IMR-90 (cell line): ENCODE data around the gene TBC1D22A. TPM values are rescaled to one million over a fixed set of nuclear protein-coding genes. Genes with fewer than 3 reads are reported as not detected.

Source experiments
- ATAC-seq: fragments of 200-7000 bp; cut with Tn5 transposase; 2 replicates; pipeline ENCODE4 v1.9.1; 2020; ENCODE audit warnings: low read depth, mild to moderate bottlenecking, moderate library complexity
- BruUV-seq: library from RNA; stranded (reverse); fragments of 400-500 nt; replicated peaks from 2 replicates; lab custom pipeline; 2021; lab: Mats Ljungman, UMichigan
- CTCF ChIA-PET: fragments of 300-600 bp; formaldehyde crosslinking; extraction: SDS; loops from one replicate; lab custom pipeline; 2021; ENCODE audit warnings: antibody characterized with exemption; lab: Yijun Ruan, JAX
- POLR2A ChIA-PET: fragments of 300-600 bp; sonication (Branson Sonifier 250); formaldehyde crosslinking; loops from one replicate; lab custom pipeline; 2022; ENCODE audit warnings: antibody characterized with exemption; ENCODE audit not compliant: unreplicated experiment; lab: Charles Lee
- DNase-seq: peaks from one replicate; pipeline ENCODE4 v3.0.0; 2013
- H2AFZ ChIP-seq: replicated peaks from 2 replicates; pipeline ENCODE3; 2013; ENCODE audit warnings: low read length, mild to moderate bottlenecking; ENCODE audit not compliant: poor library complexity
- H2AK5ac ChIP-seq: 2 replicates; pipeline ENCODE4 v1.6.1; 2013; ENCODE audit warnings: low read depth, low read length, inconsistent platforms
- H2AK9ac ChIP-seq: replicated peaks from 2 replicates; pipeline ENCODE3; 2013; ENCODE audit warnings: mild to moderate bottlenecking, low read depth, low read length, moderate library complexity; ENCODE audit not compliant: poor library complexity
- H2BK120ac ChIP-seq: 2 replicates; pipeline ENCODE4 v1.6.1; 2013; ENCODE audit warnings: low read depth, low read length, inconsistent platforms
- H2BK15ac ChIP-seq: 3 replicates; pipeline ENCODE4 v1.6.1; 2013; ENCODE audit warnings: low read depth, low read length, inconsistent platforms
- H2BK20ac ChIP-seq: 2 replicates; pipeline ENCODE4 v1.6.1; 2013; ENCODE audit warnings: low read depth, mild to moderate bottlenecking, inconsistent platforms, low read length, moderate library complexity
- H2BK5ac ChIP-seq: 2 replicates; pipeline ENCODE4 v1.6.1; 2013; ENCODE audit warnings: mild to moderate bottlenecking, low read depth, low read length, inconsistent platforms; ENCODE audit not compliant: poor library complexity, severe bottlenecking
- H3K14ac ChIP-seq: replicated peaks from 2 replicates; pipeline ENCODE4 v1.6.1; 2013; ENCODE audit warnings: low read depth, low read length, inconsistent platforms
- H3K18ac ChIP-seq: 2 replicates; pipeline ENCODE4 v1.6.1; 2013; ENCODE audit warnings: low read depth, low read length, control low read depth
- H3K23ac ChIP-seq: 2 replicates; pipeline ENCODE4 v1.6.1; 2013; ENCODE audit warnings: low read depth, low read length, inconsistent platforms
- H3K27ac ChIP-seq: 2 replicates; pipeline ENCODE4 v1.5.1; 2013; ENCODE audit warnings: mild to moderate bottlenecking, control low read depth, low read length; ENCODE audit not compliant: insufficient read depth
- H3K27me3 ChIP-seq: 2 replicates; pipeline ENCODE4 v1.6.1; 2013; ENCODE audit warnings: low read length; ENCODE audit not compliant: control insufficient read depth, insufficient read depth
- H3K36me3 ChIP-seq: 2 replicates; pipeline ENCODE4 v1.6.1; 2013; ENCODE audit warnings: low read length, mixed read lengths; ENCODE audit not compliant: control insufficient read depth, insufficient read depth
- H3K4ac ChIP-seq: 2 replicates; pipeline ENCODE4 v1.6.1; 2013; ENCODE audit warnings: low read depth, low read length, inconsistent platforms
- H3K4me1 ChIP-seq: 2 replicates; pipeline ENCODE4 v1.6.1; 2013; ENCODE audit warnings: low read length, mixed read lengths; ENCODE audit not compliant: control insufficient read depth, insufficient read depth
- H3K4me2 ChIP-seq: 2 replicates; pipeline ENCODE4 v1.6.1; 2013; ENCODE audit warnings: low read depth, mild to moderate bottlenecking, control low read depth, low read length, moderate library complexity
- H3K4me3 ChIP-seq: 2 replicates; pipeline ENCODE4 v1.5.1; 2013; ENCODE audit warnings: low read depth, mild to moderate bottlenecking, control low read depth, low read length, moderate library complexity; ENCODE audit not compliant: insufficient read depth
- H3K56ac ChIP-seq: 2 replicates; pipeline ENCODE4 v1.6.1; 2013; ENCODE audit warnings: low read length, inconsistent platforms; ENCODE audit not compliant: insufficient read depth; ENCODE audit errors: extremely low read depth
- H3K79me1 ChIP-seq, 2 experiments: 2 replicates each; pipeline ENCODE4 v1.6.1; 2013; ENCODE audit warnings: low read length in 2 of 2, inconsistent platforms in 1 of 2, low read depth in 1 of 2
- H3K9ac ChIP-seq: 2 replicates; pipeline ENCODE4 v1.6.1; 2013; ENCODE audit warnings: low read depth, low read length, control low read depth
- H3K9me1 ChIP-seq: 2 replicates; pipeline ENCODE4 v1.6.1; 2013; ENCODE audit warnings: low read length, inconsistent platforms; ENCODE audit not compliant: insufficient read depth
- H3K9me3 ChIP-seq: 2 replicates; pipeline ENCODE4 v1.6.1; 2013; ENCODE audit warnings: low read length; ENCODE audit not compliant: control insufficient read depth, insufficient read depth
- H4K20me1 ChIP-seq: 2 replicates; pipeline ENCODE4 v1.6.1; 2013; ENCODE audit warnings: low read length, inconsistent platforms; ENCODE audit not compliant: insufficient read depth
- H4K5ac ChIP-seq: 2 replicates; pipeline ENCODE4 v1.6.1; 2013; ENCODE audit warnings: mild to moderate bottlenecking, low read depth, low read length, control low read depth
- H4K8ac ChIP-seq, 2 experiments: 2 replicates each; pipeline ENCODE4 v1.6.1; 2013; ENCODE audit warnings: low read depth in 2 of 2, low read length in 2 of 2, control low read depth in 1 of 2, inconsistent platforms in 1 of 2
- H4K91ac ChIP-seq: 2 replicates; pipeline ENCODE4 v1.6.1; 2013; ENCODE audit warnings: low read depth, low read length, inconsistent platforms; ENCODE audit not compliant: insufficient read depth
- BHLHE40 ChIP-seq: fragments of 150-350 bp; IDR thresholded peaks from 2 replicates; pipeline ENCODE4 v1.6.1; 2016; ENCODE audit warnings: mild to moderate bottlenecking, low read depth, low read length
- CEBPB ChIP-seq: IDR thresholded peaks from 2 replicates; pipeline ENCODE4 v1.6.1; 2012; ENCODE audit warnings: low read depth, low read length, improper control_type of control experiment
- CTCF ChIP-seq: conservative IDR thresholded peaks from 2 replicates; pipeline ENCODE4 v1.5.1; 2012; ENCODE audit warnings: mild to moderate bottlenecking, low read depth, low read length, improper control_type of control experiment
- MAFK ChIP-seq: IDR thresholded peaks from 2 replicates; pipeline ENCODE4 v1.6.1; 2012; ENCODE audit warnings: low read depth, low read length, improper control_type of control experiment
- MAZ ChIP-seq: IDR thresholded peaks from 2 replicates; pipeline ENCODE4 v1.6.1; 2012; ENCODE audit warnings: low read depth, mild to moderate bottlenecking, low read length, improper control_type of control experiment, moderate library complexity, borderline replicate concordance
- MXI1 ChIP-seq: IDR thresholded peaks from 2 replicates; pipeline ENCODE4 v1.6.1; 2012; ENCODE audit warnings: low read depth, mild to moderate bottlenecking, low read length, moderate library complexity, borderline replicate concordance
- POLR2A ChIP-seq: IDR thresholded peaks from 2 replicates; pipeline ENCODE4 v1.6.1; 2012; ENCODE audit warnings: mild to moderate bottlenecking, low read depth, low read length
- SMC3 ChIP-seq: fragments of 150-350 bp; IDR thresholded peaks from 2 replicates; pipeline ENCODE4 v1.6.1; 2016; ENCODE audit warnings: low read depth, mild to moderate bottlenecking, antibody characterized with exemption, low read length, moderate library complexity
- WGBS, 2 experiments: methylation state at CpG; one replicate each; pipeline versions ENCODE4 v1.1.5 to v1.1.7; 2013; ENCODE audit warnings: missing lambda C conversion rate in 2 of 2; ENCODE audit not compliant: insufficient read length in 1 of 2; ENCODE audit errors: extremely low coverage in 2 of 2; 5-methylcytosine and 5-hydroxymethylcytosine counted together
- dilution Hi-C: fragments of 300-500 bp; cut with HindIII; formaldehyde crosslinking; loops from one replicate; pipeline ENCODE4 v1.14.3; 2018; ENCODE audit warnings: low sequenced_read_pairs; ENCODE audit not compliant: unreplicated experiment
- in situ Hi-C: fragments of 300-500 bp; cut with MboI; formaldehyde crosslinking; loops from 3 replicates; pipeline ENCODE4 v1.14.3; 2019; ENCODE audit warnings: low sequenced_read_pairs, inconsistent platforms, mixed read lengths
- intact Hi-C: fragments of 100-400 bp; cut with micrococcal nuclease; formaldehyde crosslinking; loops from 2 replicates; pipeline ENCODE4 v1.10.0; 2022
- polyA plus RNA-seq, 3 experiments: library from polyadenylated mRNA; depleted of rRNA; stranded (reverse); fragments of >200 nt; gene quantifications; 2 replicates each; pipeline ENCODE4 v1.2.3, GENCODE V29; 2012; ENCODE audit warnings: low replicate concordance in 1 of 3
- total RNA-seq: library from RNA; depleted of rRNA; stranded (reverse); fragments of >200 nt; gene quantifications from 2 replicates; pipeline ENCODE4 v1.2.3, GENCODE V29; 2012

TBC1D22A gene
- total and polyA plus RNA-seq, 2 of the 4 experiments (the other 2 are of a cell fraction): 9.0 to 16.7 TPM

GRCh38 chr22:46795845-46796565 lies 33.6 kb downstream of the TBC1D22A start:
- no peak overlapping the region for H3K18ac ChIP-seq
- H3K79me1 ChIP-seq: peaks cover 7 to 49% of the 10 kb centered on the region in 2 experiments; a peak in 3 of 4 replicates
- H3K4me2 ChIP-seq: no peak overlapping the region
- no peak overlapping the region for H3K9ac ChIP-seq
- no peak overlapping the region for H3K56ac ChIP-seq
- no peak overlapping the region for H4K5ac ChIP-seq
- no peak overlapping the region for H2AK9ac ChIP-seq
- no peak overlapping the region for H4K8ac ChIP-seq
- no peak overlapping the region for H2BK15ac ChIP-seq
- H3K4me1 ChIP-seq: peaks cover 11% of the 10 kb centered on the region
- dilution Hi-C loops: no loop called here
- H3K27me3 ChIP-seq: no peaks in the 10 kb centered on the region
- no peak overlapping the region for H3K23ac ChIP-seq
- no peak overlapping the region for H2AK5ac ChIP-seq
- ATAC-seq (no peak), DNase-seq (no peak)
- no peak for TF ChIP-seq SMC3
- TF ChIP-seq MAZ: no peak
- TF ChIP-seq MXI1: no peak
- no peak for TF ChIP-seq MAFK
- no peak for TF ChIP-seq POLR2A
- TF ChIP-seq CEBPB: no peak
- TF ChIP-seq BHLHE40: no peak
- TF ChIP-seq CTCF: no peak
- H3K4ac ChIP-seq: no peak overlapping the region
- H4K91ac ChIP-seq: no peak overlapping the region
- no peak overlapping the region for H2BK120ac ChIP-seq
- no peak overlapping the region for H2BK5ac ChIP-seq
- ChIA-PET POLR2A (no interaction called here), CTCF (no interaction called here)
- no TSS peak for BruUV-seq
- H3K36me3 ChIP-seq: peaks cover 38% of the 10 kb centered on the region
- no peak overlapping the region for H3K4me3 ChIP-seq
- H3K9me3 ChIP-seq: no peaks in the 10 kb centered on the region
- H3K9me1 ChIP-seq: peaks cover 8% of the 10 kb centered on the region
- H3K27ac ChIP-seq: no peak overlapping the region
- no peak overlapping the region for H3K14ac ChIP-seq
- intact Hi-C loops: loop anchor here (10.0 kb wide), 1 partner anchor 169 kb away; no protein-coding TSS in a partner anchor
- no peak overlapping the region for H2AFZ ChIP-seq
- peaks cover 15% of the 10 kb centered on the region for H4K20me1 ChIP-seq
- in situ Hi-C loops: loop anchor here (5.0 kb wide), 1 partner anchor 1696 kb away; no protein-coding TSS in a partner anchor
- WGBS, 2 experiments: 100% methylated on average over 2 of the region's 15 CpGs; no CpG with 5 or more reads in 1 of the 2 experiments
- no peak overlapping the region for H2BK20ac ChIP-seq
